ENCODE results near the gene SRP14.

- TF ChIP-seq POLR2AphosphoS5 (IDR thresholded peaks at IDR 0.05; ENCODE audit: low read depth, low read length) = no peak
- TF ChIP-seq POLR2A (IDR thresholded peaks at IDR 0.05; ENCODE audit: low read depth, low read length) = no peak
- no peak for TF ChIP-seq TAF1 (IDR thresholded peaks at IDR 0.05; ENCODE audit: borderline replicate concordance, low read depth, low read length)
Observed at GRCh38 chr15:40046721-40047414, 7.9 kb upstream of the SRP14 start.
